GM23338 (cell line): ENCODE measurements around the gene DPYD. TPM values are rescaled to one million over a fixed set of nuclear protein-coding genes. Genes with fewer than 3 reads are reported as not detected.

Source experiments
- ATAC-seq: fragments of 200-7000 bp; cut with Tn5 transposase; 3 replicates; pipeline ENCODE4 v1.9.1; 2020
- DNase-seq: peaks from one replicate; pipeline ENCODE4 v3.0.0-alpha.2; 2015; ENCODE audit warnings: low spot score
- H2AFZ ChIP-seq: fragments of 200-600 bp; sonication (generic); 2 replicates; pipeline ENCODE4 v1.8.0; 2016; ENCODE audit warnings: antibody characterized with exemption, mild to moderate bottlenecking, moderate library complexity
- H3F3A ChIP-seq: fragments of 200-600 bp; sonication (generic); replicated peaks from 2 replicates; pipeline ENCODE4 v1.8.0; 2017; ENCODE audit warnings: antibody characterized with exemption, mixed run types, low read depth
- H3K27ac ChIP-seq: fragments of 200-600 bp; sonication (generic); 2 replicates; pipeline ENCODE4 v1.6.1; 2016; ENCODE audit warnings: low read depth
- H3K27me3 ChIP-seq: fragments of 200-600 bp; sonication (generic); 2 replicates; pipeline ENCODE4 v1.8.0; 2016; ENCODE audit warnings: mild to moderate bottlenecking, mixed run types, moderate library complexity; ENCODE audit not compliant: insufficient read depth
- H3K36me3 ChIP-seq: fragments of 200-600 bp; sonication (generic); 2 replicates; pipeline ENCODE4 v1.8.0; 2016; ENCODE audit warnings: mild to moderate bottlenecking; ENCODE audit not compliant: insufficient read depth
- H3K4me1 ChIP-seq: fragments of 200-600 bp; sonication (generic); 2 replicates; pipeline ENCODE4 v1.8.0; 2016; ENCODE audit warnings: mild to moderate bottlenecking, moderate library complexity; ENCODE audit not compliant: insufficient read depth
- H3K4me2 ChIP-seq: fragments of 200-600 bp; sonication (generic); 2 replicates; pipeline ENCODE4 v1.7.1; 2017; ENCODE audit warnings: mixed run types
- H3K4me3 ChIP-seq: fragments of 200-600 bp; sonication (generic); 2 replicates; pipeline ENCODE4 v1.6.1; 2016; ENCODE audit warnings: mixed run types
- H3K79me2 ChIP-seq: fragments of 200-600 bp; sonication (generic); replicated peaks from 2 replicates; pipeline ENCODE4 v1.8.0; 2017; ENCODE audit warnings: mild to moderate bottlenecking; ENCODE audit not compliant: insufficient read depth
- H3K9me2 ChIP-seq: fragments of 200-600 bp; sonication (generic); 2 replicates; pipeline ENCODE4 v1.8.0; 2017; ENCODE audit not compliant: insufficient read depth
- H4K20me1 ChIP-seq: fragments of 200-600 bp; sonication (generic); replicated peaks from 2 replicates; pipeline ENCODE4 v1.8.0; 2017; ENCODE audit warnings: mild to moderate bottlenecking; ENCODE audit not compliant: insufficient read depth
- H3K27ac Mint-ChIP-seq: 2 replicates; pipeline ENCODE4 v1.8.0; 2020; ENCODE audit warnings: inconsistent platforms, mild to moderate bottlenecking, moderate library complexity, mixed read lengths
- H3K27me3 Mint-ChIP-seq: 3 replicates; pipeline ENCODE4 v1.8.0; 2022; ENCODE audit warnings: low read depth, mild to moderate bottlenecking, moderate library complexity, mixed read lengths, inconsistent platforms; ENCODE audit not compliant: insufficient read depth, poor library complexity
- H3K36me3 Mint-ChIP-seq: 3 replicates; pipeline ENCODE4 v1.8.0; 2021; ENCODE audit warnings: low read depth, mild to moderate bottlenecking, inconsistent platforms, moderate library complexity, mixed read lengths
- H3K4me1 Mint-ChIP-seq: 3 replicates; pipeline ENCODE4 v1.8.0; 2020; ENCODE audit warnings: mild to moderate bottlenecking, inconsistent platforms, mixed read lengths
- H3K4me3 Mint-ChIP-seq: 3 replicates; pipeline ENCODE4 v1.8.0; 2021; ENCODE audit warnings: moderate library complexity, mild to moderate bottlenecking, inconsistent platforms, mixed read lengths
- H3K9me3 Mint-ChIP-seq: 3 replicates; pipeline ENCODE4 v1.8.0; 2020; ENCODE audit warnings: moderate library complexity, mild to moderate bottlenecking, inconsistent platforms, mixed read lengths
- CREB1 ChIP-seq: fragments of 250-450 bp; sonication (Bioruptor Pico); IDR thresholded peaks from 2 replicates; pipeline ENCODE4 v1.5.0; 2020; ENCODE audit warnings: low read depth, mild to moderate bottlenecking, moderate library complexity
- CTCF ChIP-seq, 2 experiments: fragments of 200-600 bp in 1 of 2; sonication (generic) in 1 of 2; conservative IDR thresholded peaks; 2 replicates each; pipeline versions ENCODE4 v1.5.1 to v1.6.1; 2016 to 2017; ENCODE audit warnings: antibody characterized with exemption in 2 of 2, low read depth in 2 of 2, mild to moderate bottlenecking in 2 of 2, moderate library complexity in 1 of 2
- ETS1 ChIP-seq: IDR thresholded peaks from 2 replicates; pipeline ENCODE4 v1.6.1; 2016; ENCODE audit warnings: antibody characterized with exemption
- EZH2 ChIP-seq: fragments of 200-600 bp; sonication (generic); IDR thresholded peaks from one replicate; pipeline ENCODE4 v1.8.0; 2017; ENCODE audit warnings: antibody characterized with exemption, mild to moderate bottlenecking, low read depth; ENCODE audit not compliant: unreplicated experiment
- EZH2phosphoT487 ChIP-seq: fragments of 200-600 bp; sonication (generic); IDR thresholded peaks from one replicate; pipeline ENCODE4 v1.8.1; 2018; ENCODE audit warnings: antibody characterized with exemption; ENCODE audit not compliant: unreplicated experiment
- JUNB ChIP-seq: IDR thresholded peaks from one replicate; pipeline ENCODE4 v1.6.1; 2016; ENCODE audit warnings: antibody characterized with exemption; ENCODE audit not compliant: unreplicated experiment
- NANOG ChIP-seq: IDR thresholded peaks from 2 replicates; pipeline ENCODE4 v1.6.1; 2016; ENCODE audit warnings: antibody characterized with exemption, borderline replicate concordance
- POLR2AphosphoS5 ChIP-seq: IDR thresholded peaks from 2 replicates; pipeline ENCODE4 v1.6.1; 2016; ENCODE audit warnings: antibody characterized with exemption, low read depth
- REST ChIP-seq: IDR thresholded peaks from one replicate; pipeline ENCODE4 v1.6.1; 2018; ENCODE audit warnings: antibody characterized with exemption; ENCODE audit not compliant: unreplicated experiment
- STAT1 ChIP-seq: IDR thresholded peaks from one replicate; pipeline ENCODE4 v1.6.1; 2016; ENCODE audit warnings: antibody characterized with exemption; ENCODE audit not compliant: unreplicated experiment
- ZNF114 ChIP-seq: fragments of 250-450 bp; sonication (Bioruptor Pico); IDR thresholded peaks from 2 replicates; pipeline ENCODE4 v1.5.0; 2020; ENCODE audit warnings: mild to moderate bottlenecking, moderate library complexity
- ZNF331 ChIP-seq: fragments of 250-450 bp; sonication (Bioruptor Pico); IDR thresholded peaks from 2 replicates; pipeline ENCODE4 v1.5.0; 2020; ENCODE audit warnings: low read depth, mild to moderate bottlenecking, moderate library complexity
- ZNF462 ChIP-seq: fragments of 250-450 bp; sonication (Bioruptor Pico); IDR thresholded peaks from 2 replicates; pipeline ENCODE4 v1.5.0; 2020; ENCODE audit warnings: mild to moderate bottlenecking, moderate library complexity
- polyA plus RNA-seq: library from polyadenylated mRNA; unstranded; fragments of >200 nt; fragmentation: Nextera tagmentation; extraction: Ambion mirVana; gene quantifications from 2 replicates; pipeline ENCODE4 v1.2.1, GENCODE V29; 2016
- total RNA-seq: library from RNA; depleted of rRNA; stranded (reverse); fragments of >200 nt; shearing (Covaris generic); gene quantifications from 2 replicates; pipeline ENCODE4 v1.2.3, GENCODE V29; 2014

DPYD gene
- total and polyA plus RNA-seq, 2 experiments from 2014 or later = 0.50 to 1.6 TPM

- Histone ChIP-seq H3K27me3 (no peaks in the 10 kb centered on the region), H3K79me2 (no peaks in the 10 kb centered on the region), H4K20me1 (no peaks in the 10 kb centered on the region), H3K9me2 (0 out of 2 replicates have a peak, but pooled peaks cover 1% of the 10 kb centered on the region), H3K27ac (no peak overlapping the region), H3K4me1 (no peaks in the 10 kb centered on the region), H3F3A (no peaks in the 10 kb centered on the region), H3K36me3 (no peaks in the 10 kb centered on the region), H3K4me3 (no peak overlapping the region), H3K4me2 (no peak overlapping the region), H2AFZ (no peak overlapping the region)
- no peaks in the 10 kb centered on the region; the same call in 1 of the 3 replicates for H3K9me3 Mint-ChIP-seq
- no peaks in the 10 kb centered on the region for H3K36me3 Mint-ChIP-seq
- ATAC-seq = no peak
- TF ChIP-seq ZNF331 (CRISPR knock-in tag) (no peak), ZNF462 (CRISPR knock-in tag) (no peak), ZNF114 (no peak), CREB1 (CRISPR knock-in tag) (no peak), EZH2phosphoT487 (no peak), ETS1 (no peak), STAT1 (no peak), POLR2AphosphoS5 (no peak), CTCF (conservative IDR thresholded peaks at IDR 0.05; ENCODE audit: low read depth in 2 of 2) (no peak), REST (no peak), JUNB (no peak), NANOG (no peak), EZH2 (no peak)
- no peak for DNase-seq
- H3K27ac Mint-ChIP-seq = no peak overlapping the region
- H3K4me3 Mint-ChIP-seq = no peak overlapping the region
- no peaks in the 10 kb centered on the region for H3K4me1 Mint-ChIP-seq
- H3K27me3 Mint-ChIP-seq = peaks cover 1% of the 10 kb centered on the region
These were observed 438.8 kb downstream of the DPYD start for GRCh38 chr1:97482022-97482421.
